Retinal pigment epithelial cell (primary cell): ENCODE measurements around the gene TMEM229A.
"Not testable (repeated sequence)": the region's sequence is repeated elsewhere in the genome, so short reads cannot be mapped to it uniquely, and the experiment has no call there.

ENCODE experiments used
- DNase-seq: peaks from one replicate; pipeline ENCODE4 v3.0.0-alpha.2; 2010; ENCODE audit warnings: low read depth
- H3K4me3 ChIP-seq: 2 replicates; pipeline ENCODE4 v1.5.1; 2011; ENCODE audit warnings: mild to moderate bottlenecking, low read length, control low read depth, moderate library complexity
- CTCF ChIP-seq: conservative IDR thresholded peaks from 2 replicates; pipeline ENCODE4 v1.5.1; 2011; ENCODE audit warnings: low read depth, low read length, control low read depth, inconsistent platforms

Gene TMEM229A

GRCh38 chr7:124033095-124033806 is 384 bp upstream of the TMEM229A start:
- no peak for TF ChIP-seq CTCF
- no peak for DNase-seq
- H3K4me3 ChIP-seq: peak overlapping the region; percentile 31

DNA sequence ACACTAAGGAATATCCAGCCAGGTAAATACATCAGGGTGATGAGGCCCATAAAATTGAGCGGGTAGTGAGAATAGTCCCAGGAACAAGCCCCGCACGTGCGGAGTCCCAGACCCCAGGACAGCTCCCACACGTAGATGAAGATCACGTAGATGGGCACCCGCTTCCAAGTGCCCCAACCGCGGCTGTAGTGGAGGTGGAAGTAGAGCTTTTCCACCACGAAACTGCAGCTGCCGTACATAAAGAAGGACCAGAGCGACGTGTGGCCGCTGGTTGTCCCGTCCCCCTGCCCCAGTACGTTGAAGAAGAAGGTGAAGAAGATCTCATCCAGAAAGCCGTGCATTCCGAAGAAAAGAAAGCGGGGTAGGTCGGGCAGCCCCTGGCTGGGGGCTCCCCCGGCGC is 948 bp downstream of the TMEM229A start:
- H3K4me3 ChIP-seq: peak overlapping the region; percentile 51
- no peak for TF ChIP-seq CTCF
- no peak for DNase-seq

DNA sequence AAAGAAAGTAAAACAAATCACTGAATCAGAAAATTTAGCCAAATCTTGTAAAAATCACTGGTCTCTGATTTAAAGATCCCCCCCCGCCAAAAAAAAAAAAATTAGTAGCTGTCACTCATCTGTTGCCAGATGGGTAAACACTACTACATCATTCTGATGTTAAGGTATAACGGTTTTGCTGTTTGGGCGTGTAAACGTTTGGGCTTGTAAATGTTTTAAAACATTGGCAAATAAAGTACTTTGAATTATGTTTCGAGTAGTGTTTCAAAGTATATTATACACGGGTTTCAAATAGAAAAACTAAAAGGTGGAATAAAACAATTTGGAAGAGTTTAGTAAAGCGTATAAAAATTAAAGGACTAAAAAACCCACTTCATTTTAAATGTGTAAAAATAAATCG is 1.5 kb downstream of the TMEM229A start:
- DNase-seq: no peak
- no peak overlapping the region for H3K4me3 ChIP-seq
- no peak for TF ChIP-seq CTCF

GRCh38 chr7:124030964-124031363 is 1.9 kb downstream of the TMEM229A start:
- no peak for DNase-seq
- no peak overlapping the region for H3K4me3 ChIP-seq
- TF ChIP-seq CTCF: no peak

- no peak overlapping the region for H3K4me3 ChIP-seq
- TF ChIP-seq CTCF: no peak
- no peak for DNase-seq
Measured at GRCh38 chr7:124029396-124030188, 3.3 kb downstream of the TMEM229A start.

DNA sequence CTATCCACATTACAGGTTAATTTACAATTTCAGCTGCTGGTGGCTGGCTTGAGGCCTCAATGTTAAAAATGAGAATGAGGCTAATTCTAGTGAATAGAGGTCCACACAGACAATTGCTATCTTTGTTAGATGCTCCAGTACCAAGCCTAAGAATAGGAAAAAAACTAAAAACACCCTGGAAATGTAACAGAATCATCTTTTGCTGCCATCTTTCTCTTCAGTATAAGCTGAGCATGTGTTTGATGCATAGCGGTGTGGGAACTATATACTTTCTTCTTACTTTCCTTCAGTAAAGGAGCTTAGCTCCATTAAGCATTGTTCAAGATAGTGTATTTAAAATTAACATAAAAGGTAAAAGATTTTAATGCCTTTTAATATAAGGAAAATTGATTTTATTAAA is 5.6 kb downstream of the TMEM229A start:
- no peak for TF ChIP-seq CTCF
- DNase-seq: no peak
- H3K4me3 ChIP-seq: no peak overlapping the region

DNA sequence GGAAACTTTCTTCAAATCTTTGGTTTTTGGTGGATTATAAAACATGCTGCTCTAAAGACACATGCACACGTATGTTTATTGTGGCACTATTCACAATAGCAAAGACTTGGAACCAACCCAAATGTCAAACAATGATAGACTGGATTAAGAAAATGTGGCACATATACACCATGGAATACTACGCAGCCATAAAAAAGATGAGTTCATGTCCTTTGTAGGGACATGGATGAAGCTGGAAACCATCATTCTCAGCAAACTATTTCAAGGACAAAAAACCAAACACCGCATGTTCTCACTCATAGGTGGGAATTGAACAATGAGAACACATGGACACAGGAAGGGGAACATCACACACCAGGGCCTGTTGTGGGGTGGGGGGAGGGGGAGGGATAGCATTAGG is 8.5 kb downstream of the TMEM229A start:
- H3K4me3 ChIP-seq, DNase-seq: not testable (repeated sequence)
